Suprapubic skin (tissue), 4 donors: ENCODE data around the gene QPCTL. TPM values are rescaled to one million over a fixed set of nuclear protein-coding genes. Genes with fewer than 3 reads are reported as not detected.
"Not testable (repeated sequence)": the region's sequence is repeated elsewhere in the genome, so short reads cannot be mapped to it uniquely, and the experiment has no call there.

Source experiments
- DNase-seq, 2 donors: peaks; one replicate each; pipeline ENCODE4 v3.0.0-alpha.2; 2019; ENCODE audit warnings: low spot score in 2 of 2
- H3K27ac ChIP-seq: fragments of 200-600 bp; sonication (generic); one replicate; pipeline ENCODE4 v1.5.1; 2019
- H3K27me3 ChIP-seq: fragments of 200-600 bp; sonication (generic); one replicate; pipeline ENCODE4 v1.5.1; 2019
- H3K36me3 ChIP-seq: fragments of 200-600 bp; sonication (generic); one replicate; pipeline ENCODE4 v1.5.1; 2019
- H3K4me1 ChIP-seq: fragments of 200-600 bp; sonication (generic); one replicate; pipeline ENCODE4 v1.5.1; 2019
- H3K4me3 ChIP-seq: fragments of 200-600 bp; sonication (generic); one replicate; pipeline ENCODE4 v1.5.1; 2019; ENCODE audit warnings: mild to moderate bottlenecking
- H3K9me3 ChIP-seq: fragments of 200-600 bp; sonication (generic); one replicate; pipeline ENCODE4 v1.5.1; 2019
- EP300 ChIP-seq: sonication (generic); formaldehyde crosslinking; IDR thresholded peaks from one replicate; pipeline ENCODE4 v1.6.1; 2017; ENCODE audit warnings: antibody characterized with exemption
- POLR2A ChIP-seq, 2 donors: fragments of 450-650 bp; IDR thresholded peaks; one replicate each; pipeline ENCODE4 v1.6.1; 2017; ENCODE audit warnings: antibody characterized with exemption in 2 of 2, mild to moderate bottlenecking in 2 of 2, moderate library complexity in 2 of 2
- POLR2AphosphoS5 ChIP-seq, 3 donors: sonication (generic); formaldehyde crosslinking; IDR thresholded peaks; one replicate each; pipeline ENCODE4 v1.6.1; 2017; ENCODE audit warnings: antibody characterized with exemption in 3 of 3
- WGBS: methylation state at CpG from one replicate; pipeline ENCODE4 v1.1.5; 2018; 5-methylcytosine and 5-hydroxymethylcytosine counted together
- total RNA-seq, 4 donors: library from RNA; depleted of rRNA; stranded (reverse); fragments of >200 nt; gene quantifications; one replicate each; pipeline ENCODE4 v1.1.0, GENCODE V29; 2016
- TF ChIP-seq, protein P1 (sequence below), 2 donors: fragments of 200-600 bp in 1 of 2; fragments of 450-650 bp in 1 of 2; sonication (generic) in 1 of 2; IDR thresholded peaks; one replicate each; pipeline ENCODE4 v1.5.1; 2016 to 2019; ENCODE audit warnings: antibody characterized with exemption in 2 of 2, mild to moderate bottlenecking in 1 of 2, moderate library complexity in 1 of 2

Gene QPCTL
- total RNA-seq, 4 donors from 2014 or later: 5.9 to 11.4 (median 8.4) TPM

DNA sequence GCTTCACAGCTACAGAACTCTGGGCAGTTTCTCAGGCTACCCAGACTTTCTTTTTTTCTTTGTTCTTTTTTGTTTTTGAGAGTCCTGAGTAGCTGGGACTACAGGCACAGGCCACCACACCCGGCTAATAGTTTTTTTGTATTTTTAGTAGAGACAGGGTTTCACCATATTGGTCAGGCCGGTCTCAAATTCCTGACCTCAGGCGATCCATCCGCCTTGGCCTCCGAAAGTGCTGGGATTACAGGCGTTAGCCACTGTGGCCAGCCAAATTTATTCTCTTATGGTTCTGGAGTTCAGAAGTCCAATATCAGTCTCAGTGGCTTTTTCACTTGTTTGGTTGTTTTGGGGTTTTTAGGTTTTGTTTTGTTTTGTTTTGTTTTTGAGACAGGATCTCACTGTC lies 53.1 kb downstream of the QPCTL start:
- WGBS: 82% methylated on average over 6 of the region's 6 CpGs
- TF ChIP-seq POLR2A (IDR thresholded peaks at IDR 0.05) (no peak), POLR2AphosphoS5 (IDR thresholded peaks at IDR 0.05) (no peak), EP300 (no peak)
- TF ChIP-seq, protein P1, sequence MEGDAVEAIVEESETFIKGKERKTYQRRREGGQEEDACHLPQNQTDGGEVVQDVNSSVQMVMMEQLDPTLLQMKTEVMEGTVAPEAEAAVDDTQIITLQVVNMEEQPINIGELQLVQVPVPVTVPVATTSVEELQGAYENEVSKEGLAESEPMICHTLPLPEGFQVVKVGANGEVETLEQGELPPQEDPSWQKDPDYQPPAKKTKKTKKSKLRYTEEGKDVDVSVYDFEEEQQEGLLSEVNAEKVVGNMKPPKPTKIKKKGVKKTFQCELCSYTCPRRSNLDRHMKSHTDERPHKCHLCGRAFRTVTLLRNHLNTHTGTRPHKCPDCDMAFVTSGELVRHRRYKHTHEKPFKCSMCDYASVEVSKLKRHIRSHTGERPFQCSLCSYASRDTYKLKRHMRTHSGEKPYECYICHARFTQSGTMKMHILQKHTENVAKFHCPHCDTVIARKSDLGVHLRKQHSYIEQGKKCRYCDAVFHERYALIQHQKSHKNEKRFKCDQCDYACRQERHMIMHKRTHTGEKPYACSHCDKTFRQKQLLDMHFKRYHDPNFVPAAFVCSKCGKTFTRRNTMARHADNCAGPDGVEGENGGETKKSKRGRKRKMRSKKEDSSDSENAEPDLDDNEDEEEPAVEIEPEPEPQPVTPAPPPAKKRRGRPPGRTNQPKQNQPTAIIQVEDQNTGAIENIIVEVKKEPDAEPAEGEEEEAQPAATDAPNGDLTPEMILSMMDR (IDR thresholded peaks at IDR 0.05): no peak
- no peak for DNase-seq
- no peaks in the 10 kb centered on the region for H3K9me3 ChIP-seq
- no peak overlapping the region for H3K27ac ChIP-seq
- H3K36me3 ChIP-seq: no peaks in the 10 kb centered on the region
- H3K4me3 ChIP-seq: no peak overlapping the region
- H3K4me1 ChIP-seq: no peaks in the 10 kb centered on the region
- H3K27me3 ChIP-seq: no peaks in the 10 kb centered on the region

DNA sequence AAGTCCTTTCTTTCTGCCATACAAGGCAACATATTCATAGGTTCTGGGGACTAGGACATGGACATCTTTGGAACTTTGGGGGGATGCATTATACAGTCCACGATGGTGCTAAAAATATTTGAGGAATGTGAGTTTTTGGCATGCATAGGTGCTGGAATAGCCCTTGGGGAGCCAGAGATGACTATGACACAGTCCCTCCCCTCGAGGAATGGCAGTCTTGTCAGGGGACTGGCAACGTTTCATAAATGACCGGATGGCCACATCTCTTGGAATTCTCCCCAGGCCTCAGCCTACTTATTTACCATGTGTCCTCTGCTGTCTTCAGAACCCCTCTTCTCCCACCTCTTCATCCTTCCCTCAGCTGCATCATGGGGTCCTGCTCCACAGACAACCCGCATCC lies 54.4 kb downstream of the QPCTL start:
- Histone ChIP-seq H3K27ac (no peak overlapping the region), H3K4me1 (no peaks in the 10 kb centered on the region), H3K9me3 (no peaks in the 10 kb centered on the region), H3K4me3 (no peak overlapping the region), H3K27me3 (no peaks in the 10 kb centered on the region), H3K36me3 (no peaks in the 10 kb centered on the region)
- no peak for TF ChIP-seq POLR2A (IDR thresholded peaks at IDR 0.05)
- TF ChIP-seq EP300: no peak
- TF ChIP-seq, protein P1 (IDR thresholded peaks at IDR 0.05): no peak
- no peak for TF ChIP-seq POLR2AphosphoS5 (IDR thresholded peaks at IDR 0.05)
- no peak for DNase-seq
- 69% methylated on average over 5 of the region's 5 CpGs for WGBS

- H3K36me3 ChIP-seq: no peaks in the 10 kb centered on the region
- no peaks in the 10 kb centered on the region for H3K4me1 ChIP-seq
- TF ChIP-seq, protein P1 (IDR thresholded peaks at IDR 0.05): no peak
- TF ChIP-seq POLR2AphosphoS5 (IDR thresholded peaks at IDR 0.05) (no peak), POLR2A (IDR thresholded peaks at IDR 0.05) (no peak), EP300 (no peak)
- 74% methylated on average over 5 of the region's 5 CpGs for WGBS
- no peaks in the 10 kb centered on the region for H3K9me3 ChIP-seq
- no peaks in the 10 kb centered on the region for H3K27me3 ChIP-seq
- no peak for DNase-seq
- H3K4me3 ChIP-seq: no peak overlapping the region
- H3K27ac ChIP-seq: no peak overlapping the region
Observed at GRCh38 chr19:45747513-45747912, 55.0 kb downstream of the QPCTL start.

- not testable (repeated sequence) for H3K27me3 ChIP-seq, H3K36me3 ChIP-seq, H3K9me3 ChIP-seq, H3K4me3 ChIP-seq, H3K4me1 ChIP-seq, H3K27ac ChIP-seq, DNase-seq
- 80% methylated on average over 10 of the region's 10 CpGs for WGBS
Observed at GRCh38 chr19:45751483-45751882, 59.0 kb downstream of the QPCTL start.

DNA sequence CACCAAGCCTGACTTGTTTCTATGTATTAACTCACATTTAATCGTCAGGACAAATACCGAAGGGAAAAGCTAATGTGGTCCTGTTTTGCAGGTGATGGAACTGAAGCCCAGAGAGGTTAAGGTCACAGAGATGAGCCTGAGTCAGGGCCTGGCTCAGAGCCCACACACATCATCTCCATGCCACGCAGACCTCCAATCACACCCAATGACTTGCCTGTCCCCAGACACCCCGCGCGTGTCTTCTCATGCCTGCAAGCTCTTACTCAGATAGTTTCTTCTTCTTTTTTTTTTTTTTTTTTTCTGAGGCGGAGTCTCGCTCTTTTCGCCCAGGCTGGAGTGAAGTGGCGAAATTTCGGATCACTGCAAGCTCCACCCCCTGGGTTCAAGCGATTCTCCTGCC lies 60.2 kb downstream of the QPCTL start:
- no peak overlapping the region for H3K27ac ChIP-seq
- WGBS: 69% methylated on average over 12 of the region's 12 CpGs

More for the DNA sequence above, 60.2 kb downstream of the QPCTL start:
- Histone ChIP-seq H3K27me3 (no peaks in the 10 kb centered on the region), H3K4me1 (no peaks in the 10 kb centered on the region), H3K4me3 (no peak overlapping the region), H3K9me3 (no peaks in the 10 kb centered on the region), H3K36me3 (no peaks in the 10 kb centered on the region)
- DNase-seq: no peak
- TF ChIP-seq, protein P1 (IDR thresholded peaks at IDR 0.05): no peak
- TF ChIP-seq POLR2AphosphoS5 (IDR thresholded peaks at IDR 0.05): no peak
- no peak for TF ChIP-seq POLR2A (IDR thresholded peaks at IDR 0.05)
- no peak for TF ChIP-seq EP300
